ENCODE measurements around the gene RFTN2. TPM values are rescaled to one million over a fixed set of nuclear protein-coding genes. Genes with fewer than 3 reads are reported as not detected.

The RFTN2 gene
- total and polyA plus RNA-seq, 2 of the 13 experiments (the other 11 are each of a cell fraction or from before 2014, with no cell fraction given) = not detected

DNA sequence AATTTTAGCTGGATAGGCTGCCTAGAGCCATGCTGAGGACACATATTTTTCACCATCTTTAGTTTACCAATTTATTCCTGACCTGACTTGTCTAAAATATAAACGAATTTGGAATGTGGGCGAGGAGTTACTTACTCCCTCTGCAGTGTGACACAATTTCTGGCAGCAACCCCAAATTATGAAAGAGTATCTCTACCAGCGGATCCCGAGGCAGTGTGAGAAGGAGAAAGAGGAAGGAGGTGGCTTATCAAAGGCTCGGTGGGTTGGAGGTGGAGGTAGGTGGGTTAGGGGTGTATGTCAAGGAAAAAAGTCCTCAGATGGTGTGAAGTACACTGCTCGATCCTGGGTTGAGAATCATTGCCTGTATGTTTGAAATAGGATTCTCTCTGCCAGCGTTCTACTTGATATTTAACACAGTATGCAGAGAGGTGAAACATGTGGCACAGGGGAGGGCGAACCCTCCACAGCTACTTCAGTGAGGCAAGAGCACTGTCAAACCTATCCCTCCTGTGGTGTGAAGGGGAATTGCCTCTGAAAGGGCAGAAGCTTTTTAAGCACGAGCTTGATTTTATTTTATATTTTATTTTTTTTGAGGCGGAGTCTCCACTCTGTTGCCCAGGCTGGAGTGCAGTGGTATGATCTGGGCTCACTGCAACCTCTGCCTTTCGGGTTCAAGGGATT, 76.0 kb downstream of the RFTN2 start:
- H3K27ac ChIP-seq (ENCODE audit: extremely low read length, insufficient read depth, low read length) = no peak overlapping the region
- no peaks in the 10 kb centered on the region for H3K36me3 ChIP-seq (replicated peaks in 1 of 2; ENCODE audit: control insufficient read depth in 1 of 2, insufficient read depth in 2 of 2, low read length in 2 of 2)
- WGBS (ENCODE audit: low lambda C conversion rate) = 32% methylated on average over 11 of the region's 11 CpGs
- H3K27me3 ChIP-seq (ENCODE audit: control insufficient read depth in 1 of 2, insufficient read depth in 2 of 2, low read length in 2 of 2) = peaks cover 0 to 17% of the 10 kb centered on the region in 2 experiments; a peak in 2 of 5 replicates
- H3K4me3 ChIP-seq (replicated peaks in 1 of 3; ENCODE audit: insufficient read depth in 1 of 3, low read depth in 2 of 3, low read length in 3 of 3) = peak overlapping the region in 1 of 3 experiments; percentile 14; a peak in 1 of 6 replicates
- H3K9me3 ChIP-seq (ENCODE audit: low read length) = no peaks in the 10 kb centered on the region
- peak overlapping the region; percentile 62 for H3K4me2 ChIP-seq (ENCODE audit: low read depth, low read length)
- no peaks in the 10 kb centered on the region for H3K79me2 ChIP-seq (ENCODE audit: insufficient read depth, low read length)
- peak; percentile 69 for DNase-seq (ENCODE audit: low spot score)
- in situ Hi-C loops (cut with HindIII; ENCODE audit: extremely low pct_ligation_motif_present, low pct_unique_long_range_greater_than_20kb) = no loop called here
- ChIA-PET POLR2A (interaction anchor here (0.9 to 1.3 kb wide), 7 partner anchors 14 to 164 kb away, joined by 3 to 14 read pairs (median 4); partner anchors contain the start of genes COQ10B, HSPD1, HSPE1 and SF3B1), CTCF (ENCODE audit: low intra/inter-chr PET ratio, low total read pairs) (no interaction called here)
- BruUV-seq (replicated peaks) = no TSS peak
- no peaks in the 10 kb centered on the region for H4K20me1 ChIP-seq (ENCODE audit: insufficient read depth, low read length)
- H2AFZ ChIP-seq (ENCODE audit: low read length) = peak overlapping the region; percentile 92
- no peak overlapping the region for H3K9ac ChIP-seq (ENCODE audit: insufficient read depth, low read depth, low read length)
- intact Hi-C loops (cut with micrococcal nuclease; ENCODE audit: unreplicated experiment) = loop anchor here (2.0 to 5.0 kb wide), 3 partner anchors 82 to 177 kb away; partner anchors contain the start of genes HSPE1 and MOB4
- ATAC-seq = peak; percentile 97
- peak; percentile 64 for FAIRE-seq
- peaks cover 23% of the 10 kb centered on the region for H3K4me1 ChIP-seq (ENCODE audit: insufficient read depth, low read length)
- TF ChIP-seq FOSL2 (CRISPR knock-in tag; IDR thresholded peaks at IDR 0.05) = 0 out of 2 replicates have a peak, but pooled peaks have one; percentile 16
- TF ChIP-seq SUZ12 (IDR thresholded peaks at IDR 0.05; ENCODE audit: low read depth, low read length) = no peak
- TF ChIP-seq PHF8 (CRISPR knock-in tag; IDR thresholded peaks at IDR 0.05) = no peak
- no peak for TF ChIP-seq SRF (IDR thresholded peaks at IDR 0.05; ENCODE audit: low read depth, low read length)
- TF ChIP-seq MBNL3 (CRISPR knock-in tag; conservative IDR thresholded peaks at IDR 0.05) = no peak
- no peak for TF ChIP-seq SYNCRIP (IDR thresholded peaks at IDR 0.05; ENCODE audit: insufficient read depth, low read depth, low read length)
- no peak for TF ChIP-seq JUNB (CRISPR knock-in tag; IDR thresholded peaks at IDR 0.05; ENCODE audit: borderline replicate concordance)
- TF ChIP-seq ZNF781 (CRISPR knock-in tag; IDR thresholded peaks at IDR 0.05; ENCODE audit: borderline replicate concordance, not compliant biosample characterization) = no peak
- TF ChIP-seq, protein P1, sequence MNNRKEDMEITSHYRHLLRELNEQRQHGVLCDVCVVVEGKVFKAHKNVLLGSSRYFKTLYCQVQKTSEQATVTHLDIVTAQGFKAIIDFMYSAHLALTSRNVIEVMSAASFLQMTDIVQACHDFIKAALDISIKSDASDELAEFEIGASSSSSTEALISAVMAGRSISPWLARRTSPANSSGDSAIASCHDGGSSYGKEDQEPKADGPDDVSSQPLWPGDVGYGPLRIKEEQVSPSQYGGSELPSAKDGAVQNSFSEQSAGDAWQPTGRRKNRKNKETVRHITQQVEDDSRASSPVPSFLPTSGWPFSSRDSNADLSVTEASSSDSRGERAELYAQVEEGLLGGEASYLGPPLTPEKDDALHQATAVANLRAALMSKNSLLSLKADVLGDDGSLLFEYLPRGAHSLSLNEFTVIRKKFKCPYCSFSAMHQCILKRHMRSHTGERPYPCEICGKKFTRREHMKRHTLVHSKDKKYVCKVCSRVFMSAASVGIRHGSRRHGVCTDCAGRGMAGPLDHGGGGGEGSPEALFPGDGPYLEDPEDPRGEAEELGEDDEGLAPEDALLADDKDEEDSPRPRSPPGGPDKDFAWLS (CRISPR knock-in tag; IDR thresholded peaks at IDR 0.05; ENCODE audit: borderline replicate concordance) = no peak
- peak; percentile 42 for TF ChIP-seq SAP130 (CRISPR knock-in tag; IDR thresholded peaks at IDR 0.05; ENCODE audit: low read depth)
- TF ChIP-seq EP300 (IDR thresholded peaks at IDR 0.05; ENCODE audit: low read depth in 2 of 2, low read length in 2 of 2) = no peak
- TF ChIP-seq EP300 (CRISPR knock-in tag; IDR thresholded peaks at IDR 0.05; ENCODE audit: borderline replicate concordance) = no peak
- TF ChIP-seq ZNF652 (CRISPR knock-in tag; IDR thresholded peaks at IDR 0.05; ENCODE audit: borderline replicate concordance, low read depth) = no peak
- TF ChIP-seq, protein P2, sequence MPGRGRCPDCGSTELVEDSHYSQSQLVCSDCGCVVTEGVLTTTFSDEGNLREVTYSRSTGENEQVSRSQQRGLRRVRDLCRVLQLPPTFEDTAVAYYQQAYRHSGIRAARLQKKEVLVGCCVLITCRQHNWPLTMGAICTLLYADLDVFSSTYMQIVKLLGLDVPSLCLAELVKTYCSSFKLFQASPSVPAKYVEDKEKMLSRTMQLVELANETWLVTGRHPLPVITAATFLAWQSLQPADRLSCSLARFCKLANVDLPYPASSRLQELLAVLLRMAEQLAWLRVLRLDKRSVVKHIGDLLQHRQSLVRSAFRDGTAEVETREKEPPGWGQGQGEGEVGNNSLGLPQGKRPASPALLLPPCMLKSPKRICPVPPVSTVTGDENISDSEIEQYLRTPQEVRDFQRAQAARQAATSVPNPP (CRISPR knock-in tag; IDR thresholded peaks at IDR 0.05) = no peak
- 0 out of 2 replicates have a peak, but pooled peaks have one; percentile 40 for TF ChIP-seq ZNF354B (CRISPR knock-in tag; IDR thresholded peaks at IDR 0.05)
- TF ChIP-seq HOXD1 (CRISPR knock-in tag; IDR thresholded peaks at IDR 0.05) = no peak
- TF ChIP-seq ZNF598 (CRISPR knock-in tag; IDR thresholded peaks at IDR 0.05; ENCODE audit: borderline replicate concordance) = no peak
- no peak for TF ChIP-seq ZNF446 (CRISPR knock-in tag; IDR thresholded peaks at IDR 0.05)
- peak; percentile 54; the same call in 1 of the 2 replicates for TF ChIP-seq CEBPB (IDR thresholded peaks at IDR 0.05; ENCODE audit: borderline replicate concordance, low read depth, low read length)
- TF ChIP-seq, protein P3, sequence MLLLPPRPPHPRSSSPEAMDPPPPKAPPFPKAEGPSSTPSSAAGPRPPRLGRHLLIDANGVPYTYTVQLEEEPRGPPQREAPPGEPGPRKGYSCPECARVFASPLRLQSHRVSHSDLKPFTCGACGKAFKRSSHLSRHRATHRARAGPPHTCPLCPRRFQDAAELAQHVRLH (CRISPR knock-in tag; IDR thresholded peaks at IDR 0.05; ENCODE audit: borderline replicate concordance, low read depth) = no peak
- TF ChIP-seq, protein P4, sequence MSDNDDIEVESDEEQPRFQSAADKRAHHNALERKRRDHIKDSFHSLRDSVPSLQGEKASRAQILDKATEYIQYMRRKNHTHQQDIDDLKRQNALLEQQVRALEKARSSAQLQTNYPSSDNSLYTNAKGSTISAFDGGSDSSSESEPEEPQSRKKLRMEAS (IDR thresholded peaks at IDR 0.05) = peak; percentile 53
- no peak for TF ChIP-seq CBX5 (CRISPR knock-in tag; IDR thresholded peaks at IDR 0.05; ENCODE audit: borderline replicate concordance)
- TF ChIP-seq AHR (CRISPR knock-in tag; IDR thresholded peaks at IDR 0.05) = no peak

Measured in HepG2 (cell line).